Ovary (tissue), 9 donors: Measurements from ENCODE around the gene GALNT15. TPM values are rescaled to one million over a fixed set of nuclear protein-coding genes. Genes with fewer than 3 reads are reported as not detected.

ENCODE experiments used
- DNase-seq, 5 donors: peaks; one replicate each; pipeline ENCODE4 v3.0.0-alpha.2; 2019 to 2020
- H3K27ac ChIP-seq, 2 donors: fragments of 200-600 bp; one replicate each; pipeline versions ENCODE4 v1.5.1 to v1.8.0; 2019 to 2022
- H3K27me3 ChIP-seq: fragments of 200-600 bp; one replicate; pipeline ENCODE4 v1.8.0; 2022
- H3K36me3 ChIP-seq: fragments of 200-600 bp; sonication (generic); one replicate; pipeline ENCODE4 v1.5.1; 2019
- H3K4me1 ChIP-seq: one replicate; pipeline ENCODE4 v1.8.1; 2013; ENCODE audit warnings: mild to moderate bottlenecking, moderate library complexity; ENCODE audit not compliant: insufficient read depth
- H3K4me3 ChIP-seq: fragments of 200-600 bp; sonication (generic); one replicate; pipeline ENCODE4 v1.5.1; 2017
- H3K9me3 ChIP-seq, 2 donors: fragments of 200-600 bp in 1 of 2; sonication (generic) in 1 of 2; one replicate each; pipeline versions ENCODE4 v1.5.1 to v1.8.1; 2013 to 2019; ENCODE audit warnings: mild to moderate bottlenecking in 1 of 2, moderate library complexity in 1 of 2
- CTCF ChIP-seq, 3 donors: fragments of 450-650 bp in 2 of 3; fragments of 200-600 bp in 1 of 3; IDR thresholded peaks; one replicate each; pipeline versions ENCODE4 v1.5.1 to v1.8.0; 2016 to 2022; ENCODE audit warnings: antibody characterized with exemption in 3 of 3, mild to moderate bottlenecking in 1 of 3
- EP300 ChIP-seq: sonication (generic); formaldehyde crosslinking; IDR thresholded peaks from one replicate; pipeline ENCODE4 v1.6.1; 2017; ENCODE audit warnings: antibody characterized with exemption
- POLR2A ChIP-seq: fragments of 450-650 bp; IDR thresholded peaks from one replicate; pipeline ENCODE4 v1.6.1; 2017; ENCODE audit warnings: antibody characterized with exemption, mild to moderate bottlenecking, moderate library complexity
- whole genome bisulfite sequencing, 3 donors: extraction: QIAGEN DNeasy Blood & Tissue Kit in 1 of 3; methylation state at CpG; one replicate each; pipeline versions ENCODE4 v1.1.5 to v1.1.7; 2013 to 2017; 5-methylcytosine and 5-hydroxymethylcytosine counted together
- intact Hi-C, 4 donors: fragments of 100-400 bp; cut with DNase I; formaldehyde crosslinking; loops; one replicate each; pipeline versions ENCODE4 v1.11.0 to v1.15.1; 2022 to 2023
- polyA plus RNA-seq, 2 donors: library from polyadenylated mRNA; stranded (reverse); fragments of 200-250 nt in 1 of 2; fragments of 350-450 nt in 1 of 2; fragmentation: Illumina TruSeq in 1 of 2; extraction: RNeasy Lipid Tissue Mini Kit (QIAGEN cat#74804) in 1 of 2; gene quantifications; one replicate each; pipeline ENCODE4 v1.2.3, GENCODE V29; 2013 to 2014
- total RNA-seq, 7 donors: library from RNA; depleted of rRNA in 2 of 7; stranded (reverse); fragments of >200 nt in 2 of 7; fragmentation: NEBNext Ultra II Directional in 3 of 7; extraction: Animal tissue kit (Norgen Biotek cat#: 25700) in 3 of 7; gene quantifications; one replicate each; pipeline versions ENCODE4 v1.1.0 to v1.2.4, GENCODE V29; 2016 to 2023
- donor health status: DM: no; HTN: no; CAD: no; lungs with moderate emphysema.
- donor health status: DM: no; HTN: no; CAD: no.
- donor health status: Bipolar disorder and iron deficiency.
- donor health status: DM: yes; HTN: yes; CAD: no.
- donor health status: DM: no; HTN: no; CAD: no.
- donor health status: DM: yes; HTN: yes; CAD: no.

The GALNT15 gene
- total and polyA plus RNA-seq, 9 donors, result 14.5 to 118 (median 28.5) TPM

DNA sequence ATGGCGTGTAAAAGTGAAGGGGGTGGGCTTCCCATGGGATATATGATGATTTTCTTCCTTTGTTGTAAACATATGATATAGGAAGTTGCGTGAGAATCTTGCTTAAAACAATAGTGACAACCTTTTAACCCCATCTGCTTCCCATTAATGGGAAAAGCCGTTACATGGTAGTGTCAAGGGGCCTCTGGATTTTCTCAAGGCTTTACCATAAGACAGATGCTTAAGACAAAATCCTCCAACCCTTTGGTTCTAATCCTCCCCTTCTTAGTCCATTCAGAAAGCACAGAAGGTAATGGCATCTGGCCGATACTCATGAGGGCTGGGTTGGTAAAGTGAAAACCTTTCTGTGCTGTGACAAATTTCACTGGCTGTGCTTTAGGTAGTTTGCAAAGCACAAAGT, 65.3 kb downstream of the GALNT15 start:
- intact Hi-C loops, result loop anchor here in 3 of 4 donors (5.0 to 10.0 kb wide), 6 partner anchors 57 to 615 kb away; no protein-coding TSS in a partner anchor
- TF ChIP-seq EP300, result no peak
- TF ChIP-seq POLR2A, result no peak
- no peak for TF ChIP-seq CTCF (IDR thresholded peaks at IDR 0.05)
- Histone ChIP-seq H3K27me3 (no peaks in the 10 kb centered on the region), H3K4me1 (peaks cover 15% of the 10 kb centered on the region), H3K27ac (peak overlapping the region in 1 of 2 donors; percentile 67), H3K36me3 (no peaks in the 10 kb centered on the region), H3K9me3 (no peaks in the 10 kb centered on the region), H3K4me3 (no peak overlapping the region)
- no peak for DNase-seq
- 88 to 94% (median 91%) methylated on average over 4 of the region's 4 CpGs for whole genome bisulfite sequencing, 3 donors

DNA sequence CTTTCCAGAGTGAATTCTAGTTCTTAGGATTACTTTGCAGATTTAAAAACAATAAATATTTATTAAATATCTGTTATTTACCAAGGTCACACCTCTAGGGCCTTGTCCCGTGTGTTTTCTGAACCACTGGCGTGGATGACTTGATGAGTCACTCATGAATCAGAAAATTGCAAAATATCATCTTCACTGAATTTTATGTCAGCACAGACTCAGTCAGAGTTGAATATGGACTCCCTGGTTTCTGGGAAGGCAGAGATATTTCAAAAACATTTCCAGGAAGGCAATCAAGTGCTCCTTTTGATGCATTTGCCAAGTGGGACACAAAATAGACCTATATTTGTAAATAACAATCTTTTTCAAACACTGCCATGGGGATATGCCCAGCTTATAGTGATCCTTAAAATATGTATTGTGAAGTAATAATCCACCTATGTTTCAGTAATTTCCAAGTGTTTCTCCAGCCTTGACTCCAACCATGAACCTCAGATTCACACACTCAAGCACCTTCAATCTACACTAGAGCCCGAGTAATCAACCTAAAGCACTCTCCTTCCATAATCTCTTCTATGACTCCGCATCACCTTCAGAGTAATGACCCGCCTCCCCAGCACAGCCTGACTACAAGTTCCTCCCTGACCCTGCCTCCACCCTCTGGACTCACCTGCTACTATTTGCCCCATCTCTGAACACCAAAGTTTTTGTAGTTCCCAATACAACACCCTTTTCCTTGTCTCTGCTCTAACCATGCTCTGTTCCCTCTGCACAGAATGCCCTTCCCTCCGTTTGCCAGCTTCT, 65.9 kb downstream of the GALNT15 start:
- H3K36me3 ChIP-seq, result no peaks in the 10 kb centered on the region
- H3K4me1 ChIP-seq, result peaks cover 15% of the 10 kb centered on the region
- H3K27ac ChIP-seq, result peak overlapping the region in 1 of 2 donors; percentile 67
- no peaks in the 10 kb centered on the region for H3K9me3 ChIP-seq
- WGBS, 3 donors, result 62 to 67% (median 63%) methylated on average over 6 of the region's 6 CpGs
- DNase-seq, result peak in 1 of 5 donors; percentile 55
- intact Hi-C loops, result loop anchor here in 3 of 4 donors (5.0 to 10.0 kb wide), 5 partner anchors 183 to 616 kb away; no protein-coding TSS in a partner anchor
- H3K27me3 ChIP-seq, result no peaks in the 10 kb centered on the region
- H3K4me3 ChIP-seq, result no peak overlapping the region
- TF ChIP-seq POLR2A (no peak), EP300 (peak; percentile 84), CTCF (IDR thresholded peaks at IDR 0.05) (no peak)

GRCh38 chr3:16241225-16241624, 66.7 kb downstream of the GALNT15 start:
- 94 to 97% (median 96%) methylated on average over 5 of the region's 5 CpGs for WGBS, 3 donors

GRCh38 chr3:16242177-16242576, 67.7 kb downstream of the GALNT15 start:
- 96 to 100% (median 97%) methylated on average over 5 of the region's 5 CpGs for WGBS, 3 donors
- TF ChIP-seq EP300 (no peak), CTCF (IDR thresholded peaks at IDR 0.05) (no peak), POLR2A (no peak)

More at GRCh38 chr3:16241225-16241624, 66.7 kb downstream of the GALNT15 start:
- no peaks in the 10 kb centered on the region for H3K36me3 ChIP-seq
- no peak for DNase-seq
- intact Hi-C loops, result loop anchor here in 3 of 4 donors (5.0 to 10.0 kb wide), 5 partner anchors 184 to 616 kb away; no protein-coding TSS in a partner anchor
- H3K27ac ChIP-seq, result peak overlapping the region in 1 of 2 donors; percentile 67
- H3K4me1 ChIP-seq, result peaks cover 15% of the 10 kb centered on the region
- H3K27me3 ChIP-seq, result no peaks in the 10 kb centered on the region
- H3K9me3 ChIP-seq, result no peaks in the 10 kb centered on the region
- TF ChIP-seq CTCF (IDR thresholded peaks at IDR 0.05) (no peak), POLR2A (no peak), EP300 (no peak)
- H3K4me3 ChIP-seq, result no peak overlapping the region

More at GRCh38 chr3:16242177-16242576, 67.7 kb downstream of the GALNT15 start:
- no peaks in the 10 kb centered on the region for H3K9me3 ChIP-seq
- H3K36me3 ChIP-seq, result no peaks in the 10 kb centered on the region
- H3K4me1 ChIP-seq, result peaks cover 14% of the 10 kb centered on the region
- no peaks in the 10 kb centered on the region for H3K27me3 ChIP-seq
- intact Hi-C loops, result loop anchor here in 3 of 4 donors (5.0 to 10.0 kb wide), 5 partner anchors 185 to 617 kb away; no protein-coding TSS in a partner anchor
- no peak for DNase-seq
- H3K27ac ChIP-seq, result peak overlapping the region in 1 of 2 donors; percentile 67
- H3K4me3 ChIP-seq, result no peak overlapping the region
